ENCODE measurements around the gene HAAO. TPM values are rescaled to one million over a fixed set of nuclear protein-coding genes. Genes with fewer than 3 reads are reported as not detected.

The HAAO gene
- total and polyA plus RNA-seq, 2 experiments from 2014 or later: 0.30 to 0.43 TPM

- Histone ChIP-seq H3K27ac (no peak overlapping the region), H3K27me3 (no peaks in the 10 kb centered on the region), H3K36me3 (no peaks in the 10 kb centered on the region), H3K9me3 (ENCODE audit: low read depth) (no peaks in the 10 kb centered on the region), H3K4me1 (ENCODE audit: low read depth) (no peaks in the 10 kb centered on the region), H3K4me3 (no peak overlapping the region)
- DNase-seq (ENCODE audit: low read depth in 1 of 2, low spot score in 1 of 2): no peak
- TF ChIP-seq CTCF (IDR thresholded peaks at IDR 0.05; ENCODE audit: low read depth, low read length): no peak
Observed at GRCh38 chr2:42777883-42778805, 14.2 kb downstream of the HAAO start.

GRCh38 chr2:42775810-42776209, 16.6 kb downstream of the HAAO start:
- Histone ChIP-seq H3K4me3 (no peak overlapping the region), H3K36me3 (no peaks in the 10 kb centered on the region), H3K4me1 (ENCODE audit: low read depth) (no peaks in the 10 kb centered on the region), H3K27me3 (no peaks in the 10 kb centered on the region), H3K27ac (no peak overlapping the region), H3K9me3 (ENCODE audit: low read depth) (no peaks in the 10 kb centered on the region)
- DNase-seq (ENCODE audit: low read depth in 1 of 2, low spot score in 1 of 2): no peak
- TF ChIP-seq CTCF (IDR thresholded peaks at IDR 0.05; ENCODE audit: low read depth, low read length): no peak

GRCh38 chr2:42775186-42775585, 17.2 kb downstream of the HAAO start:
- TF ChIP-seq CTCF (IDR thresholded peaks at IDR 0.05; ENCODE audit: low read depth, low read length): no peak
- Histone ChIP-seq H3K27me3 (no peaks in the 10 kb centered on the region), H3K4me1 (ENCODE audit: low read depth) (no peaks in the 10 kb centered on the region), H3K9me3 (ENCODE audit: low read depth) (no peaks in the 10 kb centered on the region), H3K4me3 (no peak overlapping the region), H3K27ac (no peak overlapping the region), H3K36me3 (no peaks in the 10 kb centered on the region)
- DNase-seq (ENCODE audit: low read depth in 1 of 2, low spot score in 1 of 2): no peak

- no peaks in the 10 kb centered on the region for H3K27me3 ChIP-seq
- no peaks in the 10 kb centered on the region for H3K36me3 ChIP-seq
- no peaks in the 10 kb centered on the region for H3K9me3 ChIP-seq (ENCODE audit: low read depth)
- no peak overlapping the region for H3K27ac ChIP-seq
- no peak for DNase-seq (ENCODE audit: low read depth in 1 of 2, low spot score in 1 of 2)
- H3K4me1 ChIP-seq (ENCODE audit: low read depth): no peaks in the 10 kb centered on the region
- no peak overlapping the region for H3K4me3 ChIP-seq
- no peak for TF ChIP-seq CTCF (IDR thresholded peaks at IDR 0.05; ENCODE audit: low read depth, low read length)
Observed at GRCh38 chr2:42771546-42772153, 20.7 kb downstream of the HAAO start.

- DNase-seq (ENCODE audit: low read depth in 1 of 2, low spot score in 1 of 2): peak; percentile 68 to 82
- Histone ChIP-seq H3K27me3 (no peaks in the 10 kb centered on the region), H3K36me3 (no peaks in the 10 kb centered on the region), H3K9me3 (ENCODE audit: low read depth) (no peaks in the 10 kb centered on the region), H3K4me1 (ENCODE audit: low read depth) (no peaks in the 10 kb centered on the region), H3K4me3 (no peak overlapping the region), H3K27ac (no peak overlapping the region)
- TF ChIP-seq CTCF (IDR thresholded peaks at IDR 0.05; ENCODE audit: low read depth, low read length): peak; percentile 54
Observed at GRCh38 chr2:42770288-42771131, 21.9 kb downstream of the HAAO start.
